Upper lobe of right lung (tissue), 1 donor: ENCODE results near the gene FARP1. TPM values are rescaled to one million over a fixed set of nuclear protein-coding genes. Genes with fewer than 3 reads are reported as not detected.

ENCODE experiments used
- ATAC-seq: fragments of 200-7000 bp; cut with Tn5 transposase; one replicate; pipeline ENCODE4 v1.9.1; 2020; ENCODE audit warnings: mild to moderate bottlenecking, moderate library complexity
- DNase-seq: peaks from one replicate; pipeline ENCODE4 v3.0.0-alpha.2; 2020
- H3K27ac ChIP-seq: fragments of 200-600 bp; one replicate; pipeline ENCODE4 v1.8.0; 2022
- H3K27me3 ChIP-seq: fragments of 200-600 bp; one replicate; pipeline ENCODE4 v1.8.0; 2022; ENCODE audit warnings: mild to moderate bottlenecking
- H3K36me3 ChIP-seq: fragments of 200-600 bp; one replicate; pipeline ENCODE4 v1.8.0; 2022
- H3K4me1 ChIP-seq: fragments of 200-600 bp; one replicate; pipeline ENCODE4 v1.8.0; 2022
- H3K4me3 ChIP-seq: fragments of 200-600 bp; one replicate; pipeline ENCODE4 v1.8.0; 2022; ENCODE audit warnings: mild to moderate bottlenecking
- H3K9me3 ChIP-seq: fragments of 200-600 bp; one replicate; pipeline ENCODE4 v1.8.0; 2022
- CTCF ChIP-seq: fragments of 200-600 bp; IDR thresholded peaks from one replicate; pipeline ENCODE4 v1.8.0; 2022; ENCODE audit warnings: antibody characterized with exemption
- intact Hi-C: fragments of 100-400 bp; cut with DNase I; formaldehyde crosslinking; loops from one replicate; pipeline ENCODE4 v1.11.0; 2022
- total RNA-seq: library from RNA; stranded (reverse); fragmentation: NEBNext Ultra II Directional; extraction: Animal tissue kit (Norgen Biotek cat#: 25700); gene quantifications from one replicate; pipeline ENCODE4 v1.2.1, GENCODE V29; 2021
- donor health status: DM: no; HTN: yes; CAD: no; lungs with severe emphysema.

Gene FARP1
- total RNA-seq, 1 donor from 2014 or later = 95.9 TPM

- H3K4me3 ChIP-seq = no peak overlapping the region
- peaks cover 19% of the 10 kb centered on the region for H3K4me1 ChIP-seq
- H3K27ac ChIP-seq = no peak overlapping the region
- DNase-seq = no peak
- no peak for ATAC-seq
- H3K36me3 ChIP-seq = peaks cover 35% of the 10 kb centered on the region
- H3K9me3 ChIP-seq = no peaks in the 10 kb centered on the region
- H3K27me3 ChIP-seq = no peaks in the 10 kb centered on the region
- no peak for TF ChIP-seq CTCF
- intact Hi-C loops = no loop called here
Observed at GRCh38 chr13:98474292-98474691, 331.4 kb downstream of the FARP1 start.

GRCh38 chr13:98474761-98475160 lies 331.9 kb downstream of the FARP1 start:
- H3K4me1 ChIP-seq = peaks cover 22% of the 10 kb centered on the region
- ATAC-seq (no peak), DNase-seq (no peak)
- H3K27ac ChIP-seq = no peak overlapping the region
- no peak for TF ChIP-seq CTCF
- peaks cover 35% of the 10 kb centered on the region for H3K36me3 ChIP-seq
- intact Hi-C loops = no loop called here
- H3K27me3 ChIP-seq = no peaks in the 10 kb centered on the region
- H3K4me3 ChIP-seq = no peak overlapping the region
- H3K9me3 ChIP-seq = no peaks in the 10 kb centered on the region

GRCh38 chr13:98475522-98475921 lies 332.6 kb downstream of the FARP1 start:
- H3K9me3 ChIP-seq = no peaks in the 10 kb centered on the region
- peaks cover 33% of the 10 kb centered on the region for H3K36me3 ChIP-seq
- TF ChIP-seq CTCF = no peak
- H3K27me3 ChIP-seq = no peaks in the 10 kb centered on the region
- no peak overlapping the region for H3K4me3 ChIP-seq
- DNase-seq (peak; percentile 71), ATAC-seq (peak; percentile 72)
- peaks cover 24% of the 10 kb centered on the region for H3K4me1 ChIP-seq
- intact Hi-C loops = no loop called here
- H3K27ac ChIP-seq = no peak overlapping the region

- Histone ChIP-seq H3K27ac (no peak overlapping the region), H3K27me3 (no peaks in the 10 kb centered on the region), H3K36me3 (peaks cover 28% of the 10 kb centered on the region), H3K4me1 (peaks cover 29% of the 10 kb centered on the region), H3K4me3 (no peak overlapping the region), H3K9me3 (no peaks in the 10 kb centered on the region)
- ATAC-seq (no peak), DNase-seq (no peak)
- intact Hi-C loops = no loop called here
- no peak for TF ChIP-seq CTCF
Observed at GRCh38 chr13:98476106-98476505, 333.2 kb downstream of the FARP1 start.

GRCh38 chr13:98476538-98476966 lies 333.7 kb downstream of the FARP1 start:
- ATAC-seq (peak; percentile 83), DNase-seq (peak; percentile 76)
- no peak for TF ChIP-seq CTCF
- intact Hi-C loops = no loop called here
- no peak overlapping the region for H3K27ac ChIP-seq
- H3K9me3 ChIP-seq = no peaks in the 10 kb centered on the region
- no peaks in the 10 kb centered on the region for H3K27me3 ChIP-seq
- H3K4me1 ChIP-seq = peaks cover 33% of the 10 kb centered on the region
- no peak overlapping the region for H3K4me3 ChIP-seq
- peaks cover 29% of the 10 kb centered on the region for H3K36me3 ChIP-seq
